CD1c-positive myeloid dendritic cell (primary cell): ENCODE data around the gene APRT.

Source experiments
- DNase-seq: peaks from one replicate; pipeline ENCODE4 v3.0.0-alpha.2; 2016; ENCODE audit errors: extremely low spot score

APRT gene

DNA sequence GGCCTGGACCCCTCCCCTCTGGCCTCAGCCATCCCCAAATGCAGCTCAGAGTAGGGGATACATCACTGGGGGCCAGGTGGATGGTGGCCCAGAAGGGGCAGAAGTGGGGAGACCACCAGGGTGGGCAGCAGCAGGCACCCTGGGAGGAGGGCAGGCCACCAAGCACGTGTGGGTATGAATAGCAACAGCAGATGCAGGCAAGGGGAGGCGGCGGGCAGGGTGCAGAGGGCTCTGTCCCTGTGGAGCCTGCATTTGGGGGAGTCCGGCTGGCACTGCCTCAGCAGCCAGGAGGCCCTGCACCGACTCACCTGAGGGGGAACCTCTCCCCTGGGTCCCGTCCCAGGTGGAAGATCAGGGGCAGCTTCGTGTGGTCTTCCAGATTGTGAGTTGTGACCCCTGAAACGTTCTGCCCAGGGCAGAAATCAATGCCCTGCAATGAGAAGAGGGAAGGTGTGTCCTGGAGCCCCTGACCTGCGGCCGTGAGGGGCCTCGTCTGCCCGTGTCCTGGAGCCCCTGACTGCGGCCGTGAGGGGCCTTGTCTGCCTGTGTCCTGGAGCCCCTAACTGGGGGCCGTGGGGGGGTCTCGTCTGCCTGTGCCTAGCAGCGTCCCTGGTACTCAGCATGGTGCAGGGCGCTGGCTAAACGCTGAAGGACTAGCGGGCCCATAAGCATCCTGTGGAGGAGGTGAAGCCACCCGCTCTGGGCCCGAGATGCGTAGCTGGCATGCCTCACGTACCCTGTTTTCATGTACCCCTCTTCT lies 10.7 kb upstream of the APRT start:
- DNase-seq = no peak

DNA sequence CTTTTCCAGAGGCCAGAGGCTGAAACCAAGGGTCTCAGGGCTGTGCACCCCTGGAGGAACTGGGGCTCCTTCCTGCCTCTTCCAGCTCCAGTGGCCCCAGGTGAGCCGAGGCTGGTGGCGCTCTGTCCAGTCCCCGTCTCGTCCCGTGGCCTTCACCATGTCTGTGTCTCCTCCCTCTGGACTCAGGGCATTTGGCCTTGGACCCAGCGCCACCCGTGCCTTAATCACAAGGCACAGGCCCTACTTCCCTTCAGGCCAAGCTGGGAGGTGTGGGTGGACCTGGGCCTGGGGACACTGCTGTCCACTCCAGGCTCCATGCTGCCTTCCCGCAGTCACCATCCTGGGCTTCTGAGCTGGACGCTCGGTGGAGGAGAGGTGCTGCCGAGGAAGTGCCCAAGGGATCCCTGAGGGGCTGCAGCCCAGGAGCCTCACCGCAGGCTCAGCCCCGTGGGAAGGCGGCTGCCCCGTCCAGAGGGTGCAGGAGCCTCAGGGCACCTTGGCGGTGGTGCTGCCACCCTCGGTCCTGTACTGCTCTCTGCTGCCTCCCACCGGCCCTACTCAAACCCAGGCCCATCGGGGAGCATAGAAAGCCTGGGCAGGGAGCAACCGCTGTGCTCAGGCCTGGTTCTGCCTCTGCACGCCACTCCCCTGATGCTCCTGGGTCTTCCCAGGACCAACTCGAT lies 9.6 kb upstream of the APRT start:
- DNase-seq = no peak

GRCh38 chr16:88820385-88821025 lies 8.8 kb upstream of the APRT start:
- no peak for DNase-seq

DNA sequence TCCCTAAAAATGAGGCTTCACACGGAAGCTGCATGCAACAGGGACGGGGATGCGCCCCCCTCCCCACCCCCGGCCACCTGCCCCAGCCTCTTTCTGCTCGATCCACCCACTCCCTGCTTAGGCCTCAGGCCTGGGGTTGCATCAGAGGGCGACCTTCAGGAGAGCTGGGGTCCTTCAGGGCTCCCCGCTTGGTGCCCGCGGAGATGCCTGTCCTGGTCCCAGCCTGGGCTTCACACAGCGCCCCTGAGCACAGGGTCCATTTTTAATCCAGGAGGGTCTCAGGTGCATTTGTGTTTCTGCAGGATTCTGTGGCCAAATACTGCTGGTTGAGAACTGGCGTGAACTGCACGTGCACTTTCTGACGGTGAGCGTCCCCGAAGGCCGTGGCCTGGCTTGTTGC lies 7.4 kb upstream of the APRT start:
- DNase-seq = no peak

GRCh38 chr16:88818575-88818874 lies 6.8 kb upstream of the APRT start:
- no peak for DNase-seq

DNA sequence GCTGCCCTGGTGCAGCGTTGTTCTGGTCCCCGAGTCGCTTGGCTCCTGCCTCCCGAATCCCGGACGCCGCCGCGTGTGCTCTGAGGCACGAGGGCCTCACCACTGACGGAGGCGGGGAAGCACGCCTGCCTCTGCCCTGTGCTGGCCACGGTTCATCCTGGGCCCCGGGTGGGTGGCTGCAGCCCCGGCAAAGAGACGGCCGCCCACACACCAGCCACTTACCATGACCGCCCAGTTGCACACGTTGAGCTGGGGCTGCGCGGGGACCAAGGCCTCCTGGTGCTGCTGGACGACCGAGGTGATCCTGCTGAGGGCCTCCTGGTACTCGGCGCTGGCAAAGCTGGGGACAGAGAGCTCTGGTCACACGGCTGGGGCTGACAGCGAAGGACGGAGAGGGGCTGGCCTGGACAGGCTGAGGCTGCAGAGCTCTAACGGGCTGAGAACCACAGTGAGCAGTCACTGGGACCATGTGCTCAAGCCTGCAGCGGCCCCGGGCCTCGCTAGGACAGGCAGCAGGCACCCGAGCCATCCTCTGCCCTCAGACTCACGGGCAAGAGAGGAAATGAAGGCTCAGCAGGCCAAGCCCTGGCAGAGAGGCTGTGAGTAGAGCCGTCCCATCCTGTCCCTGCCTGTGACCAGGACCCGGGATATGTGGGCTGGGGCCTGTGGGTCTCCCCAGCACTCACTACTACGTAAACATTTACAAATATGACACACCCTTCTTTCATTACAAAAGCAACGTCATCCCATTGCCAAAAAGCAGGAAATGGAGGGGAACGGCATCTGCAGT lies 6.3 kb upstream of the APRT start:
- no peak for DNase-seq

DNA sequence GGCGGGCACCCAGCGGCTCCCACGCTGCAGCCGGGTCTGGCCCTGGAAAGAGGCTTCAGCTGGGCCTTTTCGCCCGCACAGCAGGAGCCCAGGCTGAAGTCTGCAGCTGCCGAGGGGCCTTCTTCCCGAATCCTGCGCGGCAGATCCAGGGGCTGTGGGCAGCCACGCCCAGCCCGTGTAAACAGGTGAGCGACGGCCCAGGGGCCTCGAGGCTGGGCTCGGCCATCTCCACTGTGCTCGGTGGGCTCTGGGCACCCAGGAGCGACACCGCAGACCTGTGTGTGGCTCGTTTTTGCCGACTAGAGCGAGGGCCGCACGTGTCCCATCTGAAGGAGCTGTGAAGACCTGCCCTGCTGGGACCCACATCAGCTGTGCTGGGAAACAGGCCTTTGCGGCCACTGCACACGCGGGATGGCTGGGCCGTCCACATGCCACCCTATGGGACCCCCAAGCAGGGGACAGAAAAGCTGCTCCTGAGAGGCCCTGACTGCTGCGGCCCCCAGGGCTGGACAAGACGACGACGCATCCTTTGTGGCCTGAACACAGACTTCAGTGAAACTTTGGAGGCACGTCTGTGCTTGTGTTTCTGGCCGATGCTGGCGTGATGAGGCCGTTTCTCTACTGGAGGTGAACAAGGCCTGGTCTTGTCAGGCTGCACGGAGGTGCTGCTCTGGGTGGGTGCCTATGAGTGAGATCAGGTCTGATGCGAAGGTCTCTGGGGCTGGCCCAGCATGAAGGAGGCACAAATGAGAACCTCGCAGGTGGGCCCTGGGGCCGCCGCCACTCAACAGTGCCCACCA lies 5.2 kb upstream of the APRT start:
- DNase-seq = no peak

DNA sequence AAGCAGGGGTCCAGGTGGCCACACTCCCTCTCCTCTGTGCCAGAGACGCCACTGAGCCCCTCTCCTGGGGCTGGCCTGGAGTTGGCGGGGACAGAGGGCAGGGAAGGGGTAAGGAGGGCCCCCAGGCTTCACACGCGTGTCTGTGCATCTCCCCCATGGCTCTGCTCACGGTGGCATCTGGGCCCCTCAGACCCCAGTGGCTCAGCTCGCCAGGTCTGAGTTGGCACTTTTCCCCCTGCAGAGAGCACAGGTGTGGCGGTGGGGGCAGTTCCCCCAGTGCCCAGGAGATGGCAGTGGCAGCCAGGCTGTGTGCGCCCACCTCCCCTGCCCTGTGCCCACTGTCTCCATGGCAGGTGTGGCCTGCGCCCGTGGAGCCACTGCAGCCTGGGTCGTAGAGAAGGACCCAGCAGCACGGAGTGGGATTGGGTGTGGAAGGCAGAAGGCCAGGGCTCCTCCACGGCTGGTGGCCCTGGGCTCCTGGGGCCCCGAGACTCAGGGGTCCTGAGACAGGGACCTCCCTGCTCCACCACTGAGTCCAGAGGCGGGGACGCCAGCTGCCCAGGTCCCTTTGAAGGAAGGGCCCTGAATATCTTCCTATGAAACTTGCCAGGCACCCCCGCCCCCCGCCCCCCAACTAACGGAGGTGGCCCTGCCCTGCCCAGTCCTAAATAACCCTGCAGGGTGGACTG lies 4.3 kb upstream of the APRT start:
- DNase-seq = peak; percentile 25

DNA sequence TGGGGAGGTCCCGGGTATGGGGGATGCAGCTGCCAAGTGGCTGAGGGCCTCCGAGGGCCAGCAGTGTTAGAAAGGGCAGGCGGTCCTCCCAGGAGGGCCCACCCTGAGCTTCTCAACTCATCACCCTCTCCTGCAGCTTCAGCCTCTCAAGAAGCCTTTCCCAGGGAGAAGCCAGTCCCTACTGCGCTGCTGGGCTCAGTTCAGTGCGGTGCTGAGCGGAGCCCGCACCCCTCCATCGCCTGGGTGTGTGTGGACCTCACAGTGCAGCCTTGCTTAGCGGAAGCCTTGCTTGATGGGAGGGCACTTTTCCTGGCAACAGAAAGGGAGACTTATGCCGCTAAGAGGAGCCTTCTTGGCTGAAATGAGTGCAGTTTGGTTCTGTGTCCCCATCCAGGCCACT lies 3.5 kb upstream of the APRT start:
- DNase-seq = no peak

GRCh38 chr16:88814144-88814502 lies 2.4 kb upstream of the APRT start:
- DNase-seq = no peak

DNA sequence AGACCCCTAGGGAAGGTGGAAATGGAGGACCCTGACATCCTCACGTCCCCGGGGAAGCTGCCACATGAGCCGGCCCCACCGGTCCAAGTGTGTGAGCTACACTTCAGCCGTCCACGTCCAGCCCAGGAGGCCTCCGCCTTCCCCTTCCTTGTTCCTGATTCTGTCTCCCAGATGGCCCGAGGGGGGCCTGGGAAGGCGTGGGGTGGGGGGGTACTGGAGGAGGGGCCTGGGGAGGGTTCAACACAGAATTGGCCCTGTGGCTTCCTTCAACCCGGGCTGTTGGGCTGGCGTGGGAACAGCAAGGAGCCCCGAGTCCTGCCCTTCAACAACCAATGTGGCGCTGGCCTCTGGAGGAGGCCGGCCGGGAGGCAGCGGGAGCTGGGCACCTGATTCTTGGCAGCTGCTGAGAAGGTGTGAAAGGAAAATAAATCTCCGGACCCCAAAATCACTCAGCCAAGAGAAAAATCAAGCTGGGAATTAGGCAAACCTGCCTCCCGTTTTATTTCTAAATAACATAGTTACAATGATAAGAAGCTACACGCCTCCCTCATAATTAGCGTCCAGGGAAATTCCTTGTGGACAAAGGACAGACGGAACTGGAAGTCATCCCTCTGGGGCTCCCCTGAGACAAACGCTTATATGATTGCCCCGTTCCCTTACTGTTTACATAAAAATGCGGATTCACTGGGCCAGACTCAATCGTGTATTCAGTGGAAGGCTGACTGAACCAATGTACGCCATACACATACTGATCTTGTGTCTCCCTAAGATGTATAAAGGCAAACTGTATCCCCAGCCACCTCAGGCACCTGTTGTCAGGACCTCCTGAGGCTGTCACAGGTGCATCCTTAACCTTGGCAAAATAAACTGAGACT lies 1.8 kb upstream of the APRT start:
- DNase-seq = peak; percentile 26

- DNase-seq = peak; percentile 67
Measured at GRCh38 chr16:88812513-88813268, 963 bp upstream of the APRT start.

GRCh38 chr16:88810912-88811768 lies 588 bp downstream of the APRT start:
- DNase-seq = peak; percentile 77

GRCh38 chr16:88810166-88810911 lies 1.4 kb downstream of the APRT start:
- peak; percentile 58 for DNase-seq

DNA sequence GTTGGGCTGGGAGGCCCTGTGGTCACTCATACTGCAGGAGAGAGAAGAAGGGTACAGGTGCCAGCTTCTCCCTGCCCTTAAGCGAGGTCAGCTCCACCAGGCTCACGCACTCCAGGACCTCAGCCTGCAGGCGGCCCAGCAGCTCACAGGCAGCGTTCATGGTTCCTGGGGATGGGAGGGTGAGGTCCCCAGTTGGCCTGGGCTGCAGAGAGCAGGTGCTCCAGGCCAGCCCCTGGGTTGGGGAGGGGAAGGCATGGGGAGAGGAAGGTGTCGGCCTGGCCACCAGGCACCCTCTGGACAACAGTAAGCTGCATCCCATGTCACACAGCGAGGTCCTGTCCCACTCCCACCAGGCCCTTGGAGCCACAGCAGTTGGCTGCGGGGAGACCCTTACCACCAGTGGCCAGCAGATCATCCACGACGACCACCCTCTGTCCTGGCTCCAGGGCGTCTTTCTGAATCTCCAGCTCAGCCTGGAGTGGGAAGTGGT lies 2.0 kb downstream of the APRT start:
- DNase-seq = no peak

- DNase-seq = no peak
Measured at GRCh38 chr16:88809068-88809675, 2.6 kb downstream of the APRT start.
